Psoas muscle (tissue), 8 donors: ENCODE measurements around the gene MAST4. TPM values are rescaled to one million over a fixed set of nuclear protein-coding genes. Genes with fewer than 3 reads are reported as not detected.

ENCODE experiments used
- ATAC-seq, 4 donors: fragments of 200-7000 bp; cut with Tn5 transposase; one replicate each; pipeline ENCODE4 v1.9.1; 2020; ENCODE audit warnings: moderate library complexity in 3 of 4, mild to moderate bottlenecking in 2 of 4
- DNase-seq, 2 donors: peaks; one replicate each; pipeline ENCODE4 v3.0.0-alpha.2; 2020
- H3K27ac ChIP-seq: fragments of 200-600 bp; one replicate; pipeline ENCODE4 v1.8.0; 2022
- H3K27me3 ChIP-seq, 3 donors: fragments of 200-600 bp in 1 of 3; one replicate each; pipeline versions ENCODE4 v1.6.1 to v1.8.0; 2013 to 2022; ENCODE audit warnings: low read length in 2 of 3, mild to moderate bottlenecking in 2 of 3, moderate library complexity in 1 of 3; ENCODE audit not compliant: insufficient read depth in 3 of 3
- H3K36me3 ChIP-seq, 2 donors: fragments of 200-600 bp in 1 of 2; one replicate each; pipeline versions ENCODE4 v1.6.1 to v1.8.0; 2013 to 2022; ENCODE audit warnings: low read depth in 1 of 2, mild to moderate bottlenecking in 1 of 2, moderate library complexity in 1 of 2; ENCODE audit not compliant: insufficient read depth in 1 of 2
- H3K4me1 ChIP-seq: fragments of 200-600 bp; one replicate; pipeline ENCODE4 v1.8.0; 2022
- H3K4me3 ChIP-seq: fragments of 200-600 bp; one replicate; pipeline ENCODE4 v1.8.0; 2022; ENCODE audit warnings: mild to moderate bottlenecking
- H3K9me3 ChIP-seq: fragments of 200-600 bp; one replicate; pipeline ENCODE4 v1.8.0; 2022
- WGBS, 3 donors: extraction: QIAGEN DNeasy Blood & Tissue Kit; methylation state at CpG; one replicate each; pipeline versions ENCODE4 v1.1.6 to v1.1.7; 2013; 5-methylcytosine and 5-hydroxymethylcytosine counted together
- intact Hi-C, 2 donors: fragments of 100-400 bp; cut with DNase I; formaldehyde crosslinking; loops; one replicate each; pipeline versions ENCODE4 v1.11.0 to v1.14.2; 2022
- polyA plus RNA-seq, 3 donors: library from polyadenylated mRNA; stranded (reverse); fragments of 200-250 nt; gene quantifications; one replicate each; pipeline ENCODE4 v1.2.3, GENCODE V29; 2013
- total RNA-seq, 4 donors: library from RNA; stranded (reverse); fragmentation: NEBNext Ultra II Directional in 2 of 4; extraction: Animal tissue kit (Norgen Biotek cat#: 25700) in 2 of 4; gene quantifications; one replicate each; pipeline versions ENCODE4 v1.2.1 to v1.2.4, GENCODE V29; 2021 to 2023
- TF ChIP-seq, protein P1 (sequence below): fragments of 200-600 bp; IDR thresholded peaks from one replicate; pipeline ENCODE4 v1.8.0; 2022; ENCODE audit warnings: antibody characterized with exemption
- donor health status: healthy with polysubstance abuse.
- donor health status: DM: no; HTN: no; CAD: no; lungs with moderate emphysema.
- donor health status: Bipolar disorder and iron deficiency.
- donor health status: healthy.
- donor health status: DM: yes; HTN: yes; CAD: no.
- donor health status: DM: no; HTN: no; CAD: no.
- donor health status: DM: no; HTN: no; CAD: no.
- donor health status: DM: yes; HTN: yes; CAD: no.

Gene MAST4
- total and polyA plus RNA-seq, 7 donors: 3.2 to 123 (median 12.1) TPM

DNA sequence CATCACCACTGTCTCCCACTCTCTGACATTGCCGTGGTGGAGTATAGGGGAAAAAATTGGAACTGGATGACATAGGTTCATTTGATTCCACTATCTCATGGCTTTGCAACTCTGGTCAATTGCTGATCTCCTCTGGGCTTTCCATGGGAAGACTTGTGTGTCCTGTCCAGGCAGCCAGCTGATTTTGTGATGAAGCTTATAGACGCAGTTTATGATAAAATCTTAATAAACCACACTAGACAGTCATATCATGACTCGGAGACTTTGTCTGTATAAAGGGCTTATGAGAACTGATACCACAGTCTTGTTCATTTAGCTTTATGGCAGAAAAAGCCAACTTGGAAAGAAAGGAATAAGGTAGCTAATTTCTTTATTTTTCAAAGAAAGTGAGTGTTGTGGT lies 296.5 kb downstream of the MAST4 start:
- Histone ChIP-seq H3K27ac (no peak overlapping the region), H3K36me3 (no peaks in the 10 kb centered on the region), H3K4me1 (no peaks in the 10 kb centered on the region), H3K9me3 (no peaks in the 10 kb centered on the region), H3K27me3 (no peaks in the 10 kb centered on the region), H3K4me3 (no peak overlapping the region)
- intact Hi-C loops: no loop called here
- TF ChIP-seq, protein P1, sequence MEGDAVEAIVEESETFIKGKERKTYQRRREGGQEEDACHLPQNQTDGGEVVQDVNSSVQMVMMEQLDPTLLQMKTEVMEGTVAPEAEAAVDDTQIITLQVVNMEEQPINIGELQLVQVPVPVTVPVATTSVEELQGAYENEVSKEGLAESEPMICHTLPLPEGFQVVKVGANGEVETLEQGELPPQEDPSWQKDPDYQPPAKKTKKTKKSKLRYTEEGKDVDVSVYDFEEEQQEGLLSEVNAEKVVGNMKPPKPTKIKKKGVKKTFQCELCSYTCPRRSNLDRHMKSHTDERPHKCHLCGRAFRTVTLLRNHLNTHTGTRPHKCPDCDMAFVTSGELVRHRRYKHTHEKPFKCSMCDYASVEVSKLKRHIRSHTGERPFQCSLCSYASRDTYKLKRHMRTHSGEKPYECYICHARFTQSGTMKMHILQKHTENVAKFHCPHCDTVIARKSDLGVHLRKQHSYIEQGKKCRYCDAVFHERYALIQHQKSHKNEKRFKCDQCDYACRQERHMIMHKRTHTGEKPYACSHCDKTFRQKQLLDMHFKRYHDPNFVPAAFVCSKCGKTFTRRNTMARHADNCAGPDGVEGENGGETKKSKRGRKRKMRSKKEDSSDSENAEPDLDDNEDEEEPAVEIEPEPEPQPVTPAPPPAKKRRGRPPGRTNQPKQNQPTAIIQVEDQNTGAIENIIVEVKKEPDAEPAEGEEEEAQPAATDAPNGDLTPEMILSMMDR: no peak
- ATAC-seq (no peak), DNase-seq (no peak)
- WGBS, 3 donors: 88 to 89% (median 88%) methylated on average over 3 of the region's 3 CpGs

DNA sequence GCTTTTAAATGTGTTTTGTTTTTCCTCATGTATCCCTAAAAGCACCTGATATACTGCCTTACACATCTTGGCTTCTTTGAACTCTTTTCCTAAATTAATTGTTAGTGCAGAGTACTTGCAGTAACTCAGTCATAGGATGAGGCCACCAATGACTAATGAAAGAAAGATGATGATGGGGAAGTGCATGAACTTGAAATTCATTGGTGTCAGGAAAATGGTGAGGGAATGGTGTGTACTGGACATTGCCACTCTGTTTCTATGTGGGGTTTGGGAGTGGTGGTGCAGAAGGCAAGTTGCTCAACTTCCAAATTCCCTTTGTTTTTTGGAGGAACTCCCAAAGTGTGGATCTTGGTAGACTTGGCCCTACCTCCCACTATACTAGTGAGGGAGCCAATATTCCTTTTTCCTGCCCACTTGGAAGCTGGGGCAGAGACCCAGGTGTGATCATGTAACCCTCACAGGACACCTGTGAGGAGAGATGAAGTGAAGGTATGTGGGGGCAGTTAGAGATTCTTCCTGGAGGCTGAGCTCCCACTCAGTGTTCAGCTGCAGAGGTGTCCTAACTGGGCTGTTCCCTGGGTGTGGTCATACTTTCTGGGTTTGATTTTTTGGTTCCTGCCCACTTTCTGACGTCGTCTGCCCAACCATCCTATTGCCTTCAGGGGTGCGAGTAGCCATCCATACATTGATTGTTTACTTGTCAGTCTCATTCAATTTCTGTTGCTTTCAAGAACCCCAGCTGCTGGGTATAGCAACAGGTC lies 298.5 kb downstream of the MAST4 start:
- ATAC-seq: no peak
- WGBS, 3 donors: 91 to 94% (median 91%) methylated on average over 3 of the region's 3 CpGs

DNA sequence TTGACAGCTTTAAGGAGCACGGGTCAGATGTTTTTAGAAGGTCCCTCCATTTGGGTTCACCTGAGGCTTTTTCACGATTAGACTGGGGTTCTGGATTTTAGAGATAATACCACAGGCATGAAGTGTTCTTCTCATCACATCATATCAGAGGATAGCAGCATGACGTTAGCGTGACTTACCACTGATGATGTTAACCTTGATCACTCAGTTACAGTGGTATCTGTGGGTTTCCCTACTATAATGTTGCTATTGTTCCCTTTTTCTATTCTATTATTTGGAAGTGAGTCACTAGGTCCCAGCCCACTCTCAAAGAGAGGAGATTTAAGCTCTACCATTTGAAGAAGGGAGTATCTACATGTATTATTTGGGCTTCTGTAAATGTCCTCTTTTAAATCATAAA lies 300.0 kb downstream of the MAST4 start:
- DNase-seq (no peak), ATAC-seq (no peak)
- Histone ChIP-seq H3K4me1 (no peaks in the 10 kb centered on the region), H3K9me3 (no peaks in the 10 kb centered on the region), H3K27me3 (no peaks in the 10 kb centered on the region), H3K27ac (no peak overlapping the region), H3K36me3 (no peaks in the 10 kb centered on the region), H3K4me3 (no peak overlapping the region)
- TF ChIP-seq, protein P1: no peak
- WGBS, 3 donors: 73 to 81% (median 74%) methylated on average over 4 of the region's 4 CpGs
- intact Hi-C loops: no loop called here

More for the DNA sequence above, 298.5 kb downstream of the MAST4 start:
- DNase-seq: no peak
- no peak overlapping the region for H3K4me3 ChIP-seq
- H3K27ac ChIP-seq: no peak overlapping the region
- H3K9me3 ChIP-seq: no peaks in the 10 kb centered on the region
- TF ChIP-seq, protein P1: no peak
- H3K36me3 ChIP-seq: no peaks in the 10 kb centered on the region
- no peaks in the 10 kb centered on the region for H3K4me1 ChIP-seq
- no peaks in the 10 kb centered on the region for H3K27me3 ChIP-seq
- intact Hi-C loops: no loop called here

DNA sequence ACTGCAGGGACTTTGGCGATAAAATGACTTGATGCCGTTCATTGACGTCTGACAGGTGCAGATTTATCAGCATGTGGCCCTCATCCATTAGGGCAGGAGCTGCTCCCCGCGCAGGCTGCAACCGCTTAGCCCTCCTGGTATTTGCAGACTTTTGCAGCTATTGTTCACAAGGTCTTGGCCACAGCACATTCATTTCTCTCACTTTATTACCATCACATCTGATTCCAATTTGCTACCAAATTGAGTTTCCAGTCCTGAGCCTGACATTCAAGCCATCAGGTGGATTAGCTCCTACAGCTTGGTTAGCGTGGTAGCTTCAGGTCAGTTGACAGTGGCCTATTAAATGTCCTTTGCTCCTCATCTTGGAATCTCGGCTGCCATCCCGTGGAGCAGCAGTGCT lies 301.2 kb downstream of the MAST4 start:
- WGBS, 3 donors: 61 to 70% (median 66%) methylated on average over 9 of the region's 9 CpGs
- intact Hi-C loops: no loop called here
- TF ChIP-seq, protein P1: no peak
- H3K27ac ChIP-seq: no peak overlapping the region
- no peaks in the 10 kb centered on the region for H3K36me3 ChIP-seq
- no peaks in the 10 kb centered on the region for H3K4me1 ChIP-seq
- DNase-seq: no peak
- no peaks in the 10 kb centered on the region for H3K9me3 ChIP-seq
- no peaks in the 10 kb centered on the region for H3K27me3 ChIP-seq
- no peak overlapping the region for H3K4me3 ChIP-seq
- no peak for ATAC-seq
